ENCODE results near the gene GDF7. TPM values are rescaled to one million over a fixed set of nuclear protein-coding genes. Genes with fewer than 3 reads are reported as not detected.

Gene GDF7
- total RNA-seq, 2 donors from 2014 or later = 0.02 to 0.48 TPM

GRCh38 chr2:20624884-20625485 is 42.0 kb upstream of the GDF7 start:
- Mint-ChIP-seq H3K4me1 (no peaks in the 10 kb centered on the region), H3K36me3 (ENCODE audit: low read depth) (peaks cover 30% of the 10 kb centered on the region), H3K4me3 (no peak overlapping the region), H3K27ac (no peak overlapping the region), H3K9me3 (no peaks in the 10 kb centered on the region), H3K27me3 (no peaks in the 10 kb centered on the region)
- ATAC-seq (replicated peaks) = no peak

GRCh38 chr2:20625491-20626391 is 41.2 kb upstream of the GDF7 start:
- Mint-ChIP-seq H3K4me3 (no peak overlapping the region), H3K36me3 (ENCODE audit: low read depth) (peaks cover 24% of the 10 kb centered on the region)

GRCh38 chr2:20626392-20626697 is 40.6 kb upstream of the GDF7 start:
- Mint-ChIP-seq H3K9me3 (no peaks in the 10 kb centered on the region), H3K27me3 (no peaks in the 10 kb centered on the region), H3K27ac (peak overlapping the region; percentile 30), H3K4me3 (no peak overlapping the region), H3K4me1 (no peaks in the 10 kb centered on the region), H3K36me3 (ENCODE audit: low read depth) (peaks cover 18% of the 10 kb centered on the region)
- no peak for ATAC-seq (replicated peaks)

More at GRCh38 chr2:20625491-20626391, 41.2 kb upstream of the GDF7 start:
- ATAC-seq (replicated peaks) = no peak
- Mint-ChIP-seq H3K4me1 (no peaks in the 10 kb centered on the region), H3K27me3 (no peaks in the 10 kb centered on the region), H3K27ac (peak overlapping the region; percentile 30), H3K9me3 (no peaks in the 10 kb centered on the region)

GRCh38 chr2:20626698-20627513 is 40.0 kb upstream of the GDF7 start:
- H3K27me3 Mint-ChIP-seq = no peaks in the 10 kb centered on the region
- H3K36me3 Mint-ChIP-seq (ENCODE audit: low read depth) = peaks cover 12% of the 10 kb centered on the region
- H3K27ac Mint-ChIP-seq = no peak overlapping the region

GRCh38 chr2:20627712-20628380 is 39.1 kb upstream of the GDF7 start:
- no peak overlapping the region for H3K4me3 Mint-ChIP-seq
- no peak overlapping the region for H3K27ac Mint-ChIP-seq
- no peaks in the 10 kb centered on the region for H3K27me3 Mint-ChIP-seq
- ATAC-seq (replicated peaks) = no peak
- H3K9me3 Mint-ChIP-seq = no peaks in the 10 kb centered on the region
- peaks cover 3% of the 10 kb centered on the region for H3K36me3 Mint-ChIP-seq (ENCODE audit: low read depth)
- H3K4me1 Mint-ChIP-seq = no peaks in the 10 kb centered on the region

More at GRCh38 chr2:20626698-20627513, 40.0 kb upstream of the GDF7 start:
- Mint-ChIP-seq H3K4me1 (no peaks in the 10 kb centered on the region), H3K4me3 (no peak overlapping the region), H3K9me3 (no peaks in the 10 kb centered on the region)
- no peak for ATAC-seq (replicated peaks)

GRCh38 chr2:20629181-20629580 is 37.8 kb upstream of the GDF7 start:
- Mint-ChIP-seq H3K27me3 (no peaks in the 10 kb centered on the region), H3K4me3 (no peak overlapping the region), H3K4me1 (no peaks in the 10 kb centered on the region), H3K9me3 (no peaks in the 10 kb centered on the region), H3K27ac (no peak overlapping the region), H3K36me3 (ENCODE audit: low read depth) (no peaks in the 10 kb centered on the region)
- no peak for ATAC-seq (replicated peaks)

GRCh38 chr2:20629581-20630171 is 37.3 kb upstream of the GDF7 start:
- Mint-ChIP-seq H3K4me1 (no peaks in the 10 kb centered on the region), H3K27me3 (no peaks in the 10 kb centered on the region), H3K36me3 (ENCODE audit: low read depth) (no peaks in the 10 kb centered on the region), H3K27ac (no peak overlapping the region), H3K4me3 (no peak overlapping the region), H3K9me3 (no peaks in the 10 kb centered on the region)
- ATAC-seq (replicated peaks) = no peak

- Mint-ChIP-seq H3K27me3 (no peaks in the 10 kb centered on the region), H3K27ac (no peak overlapping the region), H3K36me3 (ENCODE audit: low read depth) (peaks cover 10% of the 10 kb centered on the region), H3K4me3 (no peak overlapping the region), H3K4me1 (no peaks in the 10 kb centered on the region), H3K9me3 (no peaks in the 10 kb centered on the region)
- ATAC-seq (replicated peaks) = no peak
Observed at GRCh38 chr2:20630967-20631366, 36.0 kb upstream of the GDF7 start.

- ATAC-seq (replicated peaks) = no peak
- Mint-ChIP-seq H3K36me3 (ENCODE audit: low read depth) (peaks cover 15% of the 10 kb centered on the region), H3K27me3 (no peaks in the 10 kb centered on the region), H3K9me3 (no peaks in the 10 kb centered on the region), H3K27ac (no peak overlapping the region), H3K4me3 (no peak overlapping the region), H3K4me1 (no peaks in the 10 kb centered on the region)
Observed at GRCh38 chr2:20631617-20632307, 35.2 kb upstream of the GDF7 start.

- Mint-ChIP-seq H3K9me3 (no peaks in the 10 kb centered on the region), H3K4me3 (no peak overlapping the region), H3K27me3 (no peaks in the 10 kb centered on the region), H3K27ac (no peak overlapping the region), H3K4me1 (no peaks in the 10 kb centered on the region), H3K36me3 (ENCODE audit: low read depth) (peaks cover 20% of the 10 kb centered on the region)
- no peak for ATAC-seq (replicated peaks)
Observed at GRCh38 chr2:20632446-20632990, 34.4 kb upstream of the GDF7 start.

GRCh38 chr2:20633001-20633400 is 33.9 kb upstream of the GDF7 start:
- H3K27ac Mint-ChIP-seq = no peak overlapping the region
- no peaks in the 10 kb centered on the region for H3K27me3 Mint-ChIP-seq
- no peaks in the 10 kb centered on the region for H3K9me3 Mint-ChIP-seq
- ATAC-seq (replicated peaks) = no peak
- no peak overlapping the region for H3K4me3 Mint-ChIP-seq
- H3K4me1 Mint-ChIP-seq = no peaks in the 10 kb centered on the region
- H3K36me3 Mint-ChIP-seq (ENCODE audit: low read depth) = peaks cover 20% of the 10 kb centered on the region

- peaks cover 23% of the 10 kb centered on the region for H3K36me3 Mint-ChIP-seq (ENCODE audit: low read depth)
- H3K4me1 Mint-ChIP-seq = no peaks in the 10 kb centered on the region
- H3K9me3 Mint-ChIP-seq = no peaks in the 10 kb centered on the region
- no peaks in the 10 kb centered on the region for H3K27me3 Mint-ChIP-seq
- H3K4me3 Mint-ChIP-seq = no peak overlapping the region
- no peak overlapping the region for H3K27ac Mint-ChIP-seq
- ATAC-seq (replicated peaks) = no peak
Observed at GRCh38 chr2:20633794-20634506, 33.0 kb upstream of the GDF7 start.
